Neuronal stem cell (in vitro differentiated cells): Measurements from ENCODE around the gene DNAAF2. TPM values are rescaled to one million over a fixed set of nuclear protein-coding genes. Genes with fewer than 3 reads are reported as not detected.

Source experiments
- DNase-seq: peaks from one replicate; pipeline ENCODE4 v3.0.0-alpha.2; 2013; ENCODE audit warnings: low spot score
- H2AFZ ChIP-seq: one replicate; pipeline ENCODE4 v1.6.1; 2013; ENCODE audit warnings: mild to moderate bottlenecking, low read length, inconsistent platforms
- H2AK5ac ChIP-seq: 2 replicates; pipeline ENCODE4 v1.6.1; 2013; ENCODE audit warnings: low read depth, mild to moderate bottlenecking, inconsistent platforms, low read length, moderate library complexity, mixed read lengths
- H2BK120ac ChIP-seq: 2 replicates; pipeline ENCODE4 v1.6.1; 2013; ENCODE audit warnings: low read depth, mild to moderate bottlenecking, inconsistent platforms, low read length, moderate library complexity, mixed read lengths
- H2BK12ac ChIP-seq: one replicate; pipeline ENCODE4 v1.6.1; 2013; ENCODE audit warnings: low read length, inconsistent platforms
- H2BK15ac ChIP-seq: 2 replicates; pipeline ENCODE4 v1.6.1; 2013; ENCODE audit warnings: mild to moderate bottlenecking, low read length, inconsistent platforms, mixed read lengths
- H2BK5ac ChIP-seq: one replicate; pipeline ENCODE4 v1.6.1; 2013; ENCODE audit warnings: inconsistent platforms, mild to moderate bottlenecking, low read length, moderate library complexity
- H3K14ac ChIP-seq: one replicate; pipeline ENCODE4 v1.6.1; 2013; ENCODE audit warnings: low read length, inconsistent platforms
- H3K18ac ChIP-seq: 2 replicates; pipeline ENCODE4 v1.6.1; 2013; ENCODE audit warnings: low read length, inconsistent platforms
- H3K23ac ChIP-seq: 2 replicates; pipeline ENCODE4 v1.6.1; 2013; ENCODE audit warnings: low read depth, mild to moderate bottlenecking, mixed read lengths, low read length, inconsistent platforms; ENCODE audit not compliant: poor library complexity
- H3K27ac ChIP-seq: replicated peaks from 3 replicates; pipeline ENCODE4 v1.5.1; 2013; ENCODE audit warnings: low read length, inconsistent platforms
- H3K27me3 ChIP-seq, 3 experiments: 2 replicates each; pipeline ENCODE4 v1.6.1; 2013; ENCODE audit warnings: low read length in 3 of 3, mild to moderate bottlenecking in 2 of 3, inconsistent platforms in 1 of 3, low read depth in 1 of 3, mixed read lengths in 1 of 3, moderate library complexity in 1 of 3; ENCODE audit not compliant: control insufficient read depth in 3 of 3, insufficient read depth in 3 of 3
- H3K36me3 ChIP-seq, 2 donors: replicated peaks in 1 of 2; 2 replicates each; pipeline ENCODE4 v1.6.1; 2013; ENCODE audit warnings: low read length in 2 of 2; ENCODE audit not compliant: control insufficient read depth in 2 of 2, insufficient read depth in 2 of 2
- H3K4ac ChIP-seq: 2 replicates; pipeline ENCODE4 v1.6.1; 2013; ENCODE audit warnings: inconsistent platforms, mild to moderate bottlenecking, low read length, moderate library complexity
- H3K4me1 ChIP-seq, 2 donors: 1 replicate in 1 of 2; 2 replicates in 1 of 2; pipeline ENCODE4 v1.6.1; 2013; ENCODE audit warnings: low read length in 2 of 2, low read depth in 1 of 2; ENCODE audit not compliant: control insufficient read depth in 2 of 2, insufficient read depth in 1 of 2
- H3K4me2 ChIP-seq: one replicate; pipeline ENCODE4 v1.6.1; 2013; ENCODE audit warnings: mild to moderate bottlenecking, low read length, inconsistent platforms; ENCODE audit not compliant: insufficient read depth, poor library complexity, severe bottlenecking
- H3K4me3 ChIP-seq, 2 donors: 2 replicates each; pipeline ENCODE4 v1.5.1; 2013; ENCODE audit warnings: low read length in 2 of 2, mild to moderate bottlenecking in 2 of 2, inconsistent platforms in 1 of 2, moderate library complexity in 1 of 2
- H3K79me1 ChIP-seq: one replicate; pipeline ENCODE4 v1.6.1; 2013; ENCODE audit warnings: low read depth, mild to moderate bottlenecking, inconsistent platforms, low read length, moderate library complexity
- H3K9ac ChIP-seq: one replicate; pipeline ENCODE4 v1.6.1; 2013; ENCODE audit warnings: mild to moderate bottlenecking, low read depth, low read length, inconsistent platforms; ENCODE audit not compliant: poor library complexity
- H3K9me3 ChIP-seq, 2 donors: replicated peaks in 1 of 2; 2 replicates each; pipeline versions ENCODE3 to v1.6.1; 2013; ENCODE audit warnings: low read length in 2 of 2, mild to moderate bottlenecking in 2 of 2, inconsistent platforms in 1 of 2, low read depth in 1 of 2, mixed read lengths in 1 of 2, moderate library complexity in 1 of 2; ENCODE audit not compliant: control insufficient read depth in 2 of 2, insufficient read depth in 1 of 2
- H4K8ac ChIP-seq: one replicate; pipeline ENCODE4 v1.6.1; 2013; ENCODE audit warnings: low read depth, mild to moderate bottlenecking, inconsistent platforms, low read length, moderate library complexity
- H4K91ac ChIP-seq: one replicate; pipeline ENCODE4 v1.6.1; 2013; ENCODE audit warnings: low read length, low read depth, mild to moderate bottlenecking, inconsistent platforms; ENCODE audit not compliant: poor library complexity
- WGBS, 2 donors: extraction: QIAGEN DNeasy Blood & Tissue Kit; methylation state at CpG; one replicate each; pipeline ENCODE4 v1.1.7; 2013; ENCODE audit warnings: missing lambda C conversion rate in 2 of 2, mixed read lengths in 1 of 2; ENCODE audit not compliant: insufficient read length in 2 of 2, insufficient replicate concordance in 1 of 2; ENCODE audit errors: extremely low coverage in 2 of 2; 5-methylcytosine and 5-hydroxymethylcytosine counted together
- small RNA-seq: library from polyadenylated mRNA; stranded (forward); fragments of <200 nt; extraction: miRNeasy Mini kit (QIAGEN cat#:217004); gene quantifications from one replicate; pipeline ENCODE3, GENCODE V24; 2013; ENCODE audit not compliant: insufficient read depth

The DNAAF2 gene

DNA sequence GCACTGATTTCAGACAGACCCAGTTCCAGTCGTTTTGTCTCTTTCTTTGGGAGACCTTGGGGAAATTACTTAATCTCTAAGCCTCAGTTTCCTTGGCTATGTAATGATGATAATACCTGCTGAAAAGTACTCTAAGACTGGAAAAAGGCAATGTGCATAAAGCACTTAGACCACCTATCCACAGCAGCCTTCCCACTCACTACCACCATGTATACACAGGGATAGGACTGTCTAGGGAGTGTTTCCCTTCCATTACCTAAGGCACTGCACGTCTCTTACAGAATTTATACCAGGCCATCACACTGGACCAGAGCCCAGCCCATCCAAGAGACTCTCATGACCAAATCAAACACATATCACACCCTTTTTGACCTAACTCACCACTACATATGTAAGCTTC is 55.2 kb downstream of the DNAAF2 start:
- no peak overlapping the region for H3K4me2 ChIP-seq
- H3K9ac ChIP-seq = no peak overlapping the region
- no peaks in the 10 kb centered on the region for H3K27me3 ChIP-seq
- H3K4me1 ChIP-seq = peaks cover 7% of the 10 kb centered on the region in 2 donors
- H3K36me3 ChIP-seq = peaks cover 23 to 81% of the 10 kb centered on the region in 2 donors
- no peak overlapping the region for H4K91ac ChIP-seq
- no peaks in the 10 kb centered on the region for H3K9me3 ChIP-seq
- H2BK120ac ChIP-seq = no peak overlapping the region
- H2AFZ ChIP-seq = no peak overlapping the region
- H4K8ac ChIP-seq = no peak overlapping the region
- no peak overlapping the region for H3K4me3 ChIP-seq
- no peak overlapping the region for H3K4ac ChIP-seq
- no peak overlapping the region for H2BK5ac ChIP-seq
- H3K18ac ChIP-seq = no peak overlapping the region
- H2AK5ac ChIP-seq = no peak overlapping the region
- H3K27ac ChIP-seq = no peak overlapping the region
- H3K23ac ChIP-seq = no peak overlapping the region
- H2BK12ac ChIP-seq = no peak overlapping the region
- no peak overlapping the region for H3K14ac ChIP-seq
- no peak for DNase-seq
- H3K79me1 ChIP-seq = no peaks in the 10 kb centered on the region
- H2BK15ac ChIP-seq = no peak overlapping the region
- WGBS, 2 donors = no CpG with 5 or more reads among the region's 2 CpGs

DNA sequence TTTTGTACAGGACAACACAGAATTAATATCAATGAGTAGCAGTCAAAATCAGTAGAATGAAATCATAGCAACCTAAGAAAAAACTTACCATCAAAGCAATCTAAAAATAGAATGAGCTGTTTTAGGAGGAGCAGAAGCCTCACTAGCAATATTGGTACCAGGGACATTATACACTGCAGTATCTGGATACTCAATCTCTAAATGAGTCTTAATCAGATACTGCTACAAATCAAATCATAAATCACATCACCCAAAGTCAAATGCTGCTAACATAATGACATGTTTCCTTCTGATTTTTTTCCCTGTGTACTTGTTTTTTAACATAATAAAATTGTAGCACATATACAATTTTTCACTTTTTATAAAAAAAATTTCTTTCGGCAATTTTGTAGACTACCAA is 56.9 kb downstream of the DNAAF2 start:
- no peak overlapping the region for H3K23ac ChIP-seq
- no peak overlapping the region for H2BK15ac ChIP-seq
- no peak overlapping the region for H3K18ac ChIP-seq
- H3K27me3 ChIP-seq = no peaks in the 10 kb centered on the region
- H3K79me1 ChIP-seq = no peaks in the 10 kb centered on the region
- no peak overlapping the region for H3K4me3 ChIP-seq
- no peak for DNase-seq
- no peak overlapping the region for H4K8ac ChIP-seq
- no peak overlapping the region for H2BK12ac ChIP-seq
- H2BK120ac ChIP-seq = no peak overlapping the region
- H4K91ac ChIP-seq = no peak overlapping the region
- 100% methylated on average over 1 of the region's 1 CpG; no CpG with 5 or more reads in 1 of the 2 donors for WGBS, 2 donors
- H3K9ac ChIP-seq = no peak overlapping the region
- H2AK5ac ChIP-seq = no peak overlapping the region
- H3K4me1 ChIP-seq = peaks cover 0 to 1% of the 10 kb centered on the region in 2 donors
- peaks cover 0 to 2% of the 10 kb centered on the region in 2 donors for H3K9me3 ChIP-seq
- H3K14ac ChIP-seq = no peak overlapping the region
- H3K36me3 ChIP-seq = peaks cover 19 to 76% of the 10 kb centered on the region in 2 donors
- H3K27ac ChIP-seq = no peak overlapping the region
- no peak overlapping the region for H3K4ac ChIP-seq
- no peak overlapping the region for H2BK5ac ChIP-seq
- no peak overlapping the region for H2AFZ ChIP-seq
- no peak overlapping the region for H3K4me2 ChIP-seq

Small RNA genes lying within 50 kb of the gene (small RNA-seq; reads per million reads assigned to genes)
- gene AL139099.3 (not detected), gene AL139099.4 (not detected), gene RF00019 (not detected), gene RNU6ATAC30P (not detected)
